SK-N-MC (cell line): ENCODE results near the gene AKAP6.

Experiments used
- EZH2 ChIP-seq: fragments of 200-600 bp; sonication (generic); IDR thresholded peaks from one replicate; pipeline ENCODE4 v1.6.1; 2017; ENCODE audit warnings: antibody characterized with exemption
- FOXP2 ChIP-seq: optimal IDR thresholded peaks from 2 replicates; pipeline ENCODE3; 2011; ENCODE audit warnings: mild to moderate bottlenecking, moderate library complexity; ENCODE audit not compliant: insufficient read depth; ENCODE audit errors: extremely low read length, control extremely low read depth
- POLR2AphosphoS5 ChIP-seq: IDR thresholded peaks from 2 replicates; pipeline ENCODE4 v1.6.1; 2012; ENCODE audit warnings: mild to moderate bottlenecking, low read depth, low read length, borderline replicate concordance

- no peak for TF ChIP-seq POLR2AphosphoS5
- TF ChIP-seq EZH2: no peak
- no peak for TF ChIP-seq FOXP2
Observed at GRCh38 chr14:32596390-32596789, 267.3 kb downstream of the AKAP6 start.
